ENCODE data around the gene CDH6.

The CDH6 gene

DNA sequence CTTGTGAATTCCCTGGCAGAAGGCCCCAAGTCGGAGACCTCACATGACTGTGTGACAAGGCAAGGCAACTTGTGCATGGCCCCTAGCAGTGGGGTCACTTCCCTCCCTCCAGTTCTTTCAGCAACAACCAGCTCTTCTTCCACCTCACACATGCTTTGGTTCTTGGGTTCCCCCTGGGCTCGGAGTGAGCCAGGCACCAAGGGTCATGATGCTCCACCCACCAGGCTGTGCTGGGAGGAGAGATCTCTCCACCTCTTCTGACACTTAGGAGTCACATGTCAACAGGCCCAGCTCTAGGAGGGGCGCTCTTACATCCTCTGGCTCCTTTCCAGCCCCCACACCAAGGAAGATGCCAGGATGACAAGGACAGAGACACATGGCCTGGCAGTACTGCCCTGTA is 56.7 kb downstream of the CDH6 start:
- no peak for DNase-seq (ENCODE audit: low read depth, low spot score)

DNA sequence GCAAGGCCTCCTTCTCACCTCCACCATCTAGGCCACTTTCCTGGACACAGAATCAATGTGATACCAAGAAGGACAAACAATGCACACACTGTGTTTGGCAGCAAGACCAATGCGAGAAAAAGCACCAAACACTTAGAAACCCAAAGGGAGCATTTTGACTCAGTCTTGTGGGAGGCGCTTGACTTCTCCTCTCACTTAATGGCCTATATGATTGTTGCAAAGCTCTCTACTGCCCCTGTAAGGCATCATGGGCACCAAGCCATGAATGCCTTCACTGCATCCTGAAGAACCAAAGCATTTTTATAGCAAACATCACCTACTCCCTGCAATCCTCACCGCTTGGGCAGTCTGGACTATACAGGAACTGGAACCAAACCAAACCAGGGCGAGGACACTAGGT is 57.5 kb downstream of the CDH6 start:
- DNase-seq (ENCODE audit: low read depth, low spot score), result no peak

DNA sequence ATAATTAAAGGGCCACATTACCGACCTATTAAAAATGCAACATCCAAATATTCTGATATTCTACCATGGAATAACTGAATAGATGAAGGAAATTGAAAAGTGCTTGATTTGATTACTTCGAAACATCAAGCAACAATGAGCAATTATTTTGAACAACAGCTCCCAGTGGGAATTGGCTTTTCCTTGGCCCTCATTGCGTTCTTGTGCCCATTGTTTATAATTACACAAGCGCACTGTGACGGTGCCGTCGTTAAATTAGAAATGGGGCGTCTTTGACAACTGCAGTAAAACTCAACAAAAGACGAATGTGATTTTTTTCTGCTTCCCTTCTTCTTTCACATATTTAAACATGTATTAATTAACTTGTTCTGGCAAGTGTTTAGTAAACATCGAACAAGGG is 61.6 kb downstream of the CDH6 start:
- no peak for DNase-seq (ENCODE audit: low read depth, low spot score)

DNA sequence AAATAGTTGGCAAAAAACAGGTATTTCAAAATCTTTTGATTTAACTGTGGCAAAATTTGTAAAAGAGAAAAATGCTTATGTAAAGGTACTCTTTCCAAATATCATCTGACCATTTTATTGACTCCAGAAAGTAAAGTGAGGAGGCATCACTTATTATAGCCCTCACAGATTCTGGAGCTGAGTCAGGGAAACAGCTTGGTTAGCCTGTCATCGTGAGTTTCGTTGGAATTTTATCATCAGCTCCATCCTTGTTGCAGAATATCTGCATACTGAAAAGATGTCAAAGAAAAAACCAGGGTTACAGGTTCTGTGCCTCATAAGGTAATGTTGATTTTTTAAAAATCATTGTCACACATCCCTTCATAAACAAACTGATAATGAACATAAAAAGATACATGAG is 74.8 kb downstream of the CDH6 start:
- no peak for DNase-seq (ENCODE audit: low read depth, low spot score)

DNA sequence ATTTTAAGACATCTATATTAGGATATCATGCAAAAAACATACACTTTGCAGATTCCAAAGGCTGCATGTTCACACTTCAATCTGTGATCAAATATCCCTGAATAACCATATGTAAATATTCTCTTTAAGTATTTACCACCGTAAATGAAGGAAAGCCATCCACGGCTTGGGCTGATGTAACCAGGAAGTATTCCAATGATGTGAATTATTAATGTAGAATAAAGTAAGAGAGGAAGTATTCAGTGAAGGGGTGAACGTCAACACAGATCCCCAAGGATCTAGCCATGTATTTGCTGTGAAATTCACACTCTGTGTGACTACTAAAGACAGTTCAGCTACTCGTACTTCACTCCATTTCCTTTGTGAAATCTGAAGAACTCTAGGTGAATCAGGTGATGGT is 75.2 kb downstream of the CDH6 start:
- DNase-seq (ENCODE audit: low read depth, low spot score), result no peak

DNA sequence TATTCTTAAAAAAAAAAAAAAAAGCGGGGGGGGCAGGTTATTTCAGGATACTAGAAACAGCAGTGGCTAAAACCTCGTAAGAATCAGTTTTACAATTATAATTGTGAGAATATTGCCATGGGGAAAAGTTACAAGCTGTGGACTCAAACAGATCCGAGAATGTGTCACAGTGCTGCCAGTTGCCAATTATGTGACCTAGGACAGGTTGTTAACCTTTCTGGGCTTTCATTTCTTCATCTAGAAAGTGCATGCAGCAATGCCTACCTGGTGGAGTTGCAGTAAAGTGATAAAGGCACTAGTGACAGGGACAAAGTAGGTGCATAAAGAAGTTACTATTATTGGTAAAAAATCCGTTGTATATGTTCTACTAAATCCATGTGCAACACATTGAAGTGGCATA is 75.8 kb downstream of the CDH6 start:
- DNase-seq (ENCODE audit: low read depth, low spot score), result no peak

DNA sequence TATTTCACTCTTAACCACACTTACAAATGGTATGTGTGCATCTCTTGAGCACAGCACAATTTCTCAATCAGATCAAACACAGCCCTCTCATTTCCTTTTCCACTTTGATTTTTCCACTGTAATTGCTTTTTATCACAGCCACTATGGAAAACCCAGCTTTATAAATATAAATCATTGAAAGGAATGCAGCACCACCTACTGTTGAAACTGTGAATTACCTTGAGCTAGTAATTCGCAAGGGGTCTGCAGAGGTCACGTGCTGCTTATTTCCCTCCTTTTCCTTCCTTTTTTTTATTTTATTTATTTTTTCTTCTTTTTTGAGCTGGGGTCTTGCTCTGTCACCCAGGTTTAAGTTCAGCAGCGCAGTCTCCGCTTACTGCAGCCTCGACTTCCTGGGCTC is 76.9 kb downstream of the CDH6 start:
- no peak for DNase-seq (ENCODE audit: low read depth, low spot score)

DNA sequence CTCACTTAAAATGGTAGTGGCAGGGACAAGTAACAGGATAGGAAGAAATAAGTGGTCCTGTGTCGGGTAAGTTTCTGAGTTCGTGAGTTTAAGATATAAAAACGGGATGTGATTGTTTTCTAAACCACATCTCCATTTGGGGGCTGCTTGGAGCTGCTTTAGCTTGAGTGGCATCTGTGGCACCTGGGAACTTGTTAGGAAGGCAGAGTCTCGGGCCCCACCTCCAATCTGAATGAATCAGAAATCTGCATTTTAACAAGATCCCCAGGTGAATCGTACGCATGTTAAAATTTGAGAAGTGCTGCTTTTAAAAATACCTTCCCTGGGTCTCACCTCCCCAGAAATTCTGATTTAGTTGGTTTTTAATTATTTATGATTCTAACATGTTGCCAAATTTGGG is 78.1 kb downstream of the CDH6 start:
- DNase-seq (ENCODE audit: low read depth, low spot score), result no peak

DNA sequence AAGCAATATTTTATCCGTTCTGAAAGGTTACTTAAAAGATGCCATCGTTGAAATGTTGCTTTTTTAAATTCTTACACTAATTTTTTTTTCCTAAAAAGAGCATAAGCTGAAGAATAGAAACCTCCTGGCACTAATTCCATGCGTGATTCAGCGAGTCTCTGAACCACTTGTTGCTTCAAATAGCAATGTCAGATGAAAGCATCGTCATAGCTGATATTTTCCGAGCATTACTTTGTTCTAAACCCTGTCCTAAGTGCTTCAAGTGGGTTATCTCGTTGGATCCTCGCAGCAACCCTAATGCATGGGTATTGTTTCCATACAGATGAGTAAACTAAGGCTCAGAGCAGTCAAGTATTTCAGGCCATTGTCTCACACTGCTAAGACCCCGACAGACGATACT is 79.7 kb downstream of the CDH6 start:
- no peak for DNase-seq (ENCODE audit: low read depth, low spot score)

DNA sequence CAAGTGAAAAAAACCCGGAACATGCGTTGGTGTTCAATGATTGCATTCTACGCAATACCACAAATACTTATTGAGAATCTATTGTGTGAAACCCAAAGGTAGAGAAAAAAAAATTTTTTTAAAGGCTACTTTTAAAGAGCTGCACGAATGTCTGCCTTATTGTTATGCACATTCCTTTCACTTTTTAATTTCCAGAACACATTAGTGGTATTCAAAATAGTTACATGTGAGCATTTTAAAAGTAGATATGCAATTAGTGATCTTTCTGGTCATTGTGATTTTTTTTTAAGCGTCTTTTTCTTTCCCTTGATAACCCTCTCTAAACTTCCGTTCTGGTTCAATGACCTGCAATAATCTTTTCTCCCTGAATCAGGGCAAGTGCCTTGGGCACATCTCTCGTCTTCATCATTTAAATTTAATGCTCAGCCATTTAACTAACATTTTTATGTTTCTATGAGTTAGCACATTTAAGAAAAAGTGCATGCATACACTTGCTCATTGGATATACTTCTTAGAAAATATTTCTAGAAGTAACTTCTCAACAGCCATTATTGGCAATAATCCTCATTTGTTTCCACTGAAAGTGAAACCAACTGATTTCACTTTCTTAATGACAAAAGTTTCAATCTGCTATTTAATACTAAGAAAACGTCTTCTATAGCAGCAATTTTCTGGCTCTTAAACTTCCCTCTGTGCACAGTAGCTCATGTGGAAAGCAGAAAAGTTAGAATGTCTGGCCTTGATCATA is 80.3 kb downstream of the CDH6 start:
- no peak for DNase-seq (ENCODE audit: low read depth, low spot score)

DNA sequence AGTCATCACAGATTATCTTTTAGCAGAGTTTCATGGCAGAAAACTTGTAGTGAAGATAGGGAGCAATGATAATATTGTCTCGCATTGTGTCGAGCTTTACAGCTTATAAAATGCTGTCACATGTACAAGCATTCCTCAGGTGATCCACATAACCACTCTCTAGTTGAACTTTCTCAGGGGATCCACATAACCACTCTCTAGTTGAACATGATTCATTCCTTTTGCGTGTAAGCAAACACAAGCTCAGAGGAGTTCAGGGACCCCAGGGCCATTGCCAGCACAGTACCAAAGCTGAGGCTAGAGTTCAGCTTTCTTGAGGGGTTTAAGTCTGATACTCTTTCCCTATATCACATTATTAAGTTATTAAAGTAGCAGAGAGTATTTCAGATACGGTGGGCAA is 86.7 kb downstream of the CDH6 start:
- no peak for DNase-seq (ENCODE audit: low read depth, low spot score)

DNA sequence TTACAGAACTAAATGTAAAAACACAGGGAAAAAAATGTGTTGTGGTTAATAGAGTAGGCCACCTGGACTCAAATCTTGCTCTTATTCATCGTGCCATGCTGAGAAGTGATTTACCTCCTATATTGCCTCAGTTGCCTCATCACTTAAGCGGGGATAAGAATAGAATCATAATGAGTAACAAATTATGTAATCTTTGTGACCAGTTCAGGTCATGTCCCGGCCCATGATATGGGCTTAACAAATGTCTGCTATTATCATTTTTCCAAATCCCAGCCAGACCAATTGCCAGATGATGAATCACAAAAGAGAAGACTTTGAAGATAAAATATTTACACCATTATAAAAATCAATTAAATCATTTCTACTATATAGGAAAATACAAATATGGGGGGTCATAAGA is 89.8 kb downstream of the CDH6 start:
- DNase-seq (ENCODE audit: low read depth, low spot score), result no peak

DNA sequence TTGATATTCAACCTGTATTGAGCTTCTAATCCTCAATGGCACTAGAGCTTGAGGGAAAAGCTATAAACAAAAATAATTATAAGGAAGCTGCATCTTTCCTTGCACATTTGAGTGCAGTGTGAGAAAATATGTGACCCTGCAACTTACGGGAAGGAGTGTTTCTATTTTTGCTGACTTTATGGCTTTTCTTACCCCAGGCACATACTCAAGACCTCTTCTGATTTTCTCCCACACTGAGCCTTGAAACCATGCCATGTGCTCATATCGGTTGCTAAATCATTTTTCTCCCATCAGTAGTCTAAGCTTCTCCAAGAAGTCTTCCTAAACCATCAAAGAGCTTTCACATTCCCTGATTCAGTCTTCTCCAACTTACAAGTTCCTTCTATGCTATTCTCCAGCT is 91.5 kb downstream of the CDH6 start:
- DNase-seq (ENCODE audit: low read depth, low spot score), result no peak

DNA sequence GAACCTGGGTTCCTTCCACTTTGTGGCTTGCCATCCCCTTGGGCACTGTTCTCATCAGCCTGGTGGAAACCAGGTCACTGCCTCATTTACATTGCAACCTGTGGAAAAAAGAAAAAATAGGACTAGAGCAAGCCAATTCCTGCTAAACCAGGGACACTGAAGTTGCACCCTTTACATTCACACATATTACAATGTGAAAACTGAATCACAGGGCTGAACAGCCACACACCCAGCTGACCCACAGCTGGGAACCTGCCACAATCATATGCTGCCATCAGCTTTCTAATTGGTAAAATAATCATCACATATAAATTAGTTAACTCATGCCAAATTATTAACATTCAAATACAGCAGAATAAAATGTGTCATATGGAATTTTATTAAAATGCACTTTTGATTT is 94.5 kb downstream of the CDH6 start:
- DNase-seq (ENCODE audit: low read depth, low spot score), result no peak

DNA sequence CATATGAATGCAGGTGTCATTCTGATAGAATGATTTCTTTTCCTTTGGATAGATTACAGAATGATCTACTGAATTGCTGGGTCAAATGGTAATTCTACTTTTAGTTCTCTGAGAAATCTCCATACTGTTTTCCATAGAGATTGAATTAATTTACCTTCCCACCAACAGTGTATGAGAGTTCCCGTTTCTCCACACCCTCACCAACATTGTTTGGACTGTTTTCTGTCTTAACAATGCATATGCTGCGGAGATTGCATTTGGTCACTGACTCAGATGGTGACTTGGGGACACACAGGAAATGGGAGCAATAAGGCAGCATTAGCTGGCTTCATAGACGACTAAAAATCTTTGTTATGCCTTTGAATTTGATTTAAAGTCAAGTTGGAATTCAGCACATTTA is 95.9 kb downstream of the CDH6 start:
- DNase-seq (ENCODE audit: low read depth, low spot score), result no peak

DNA sequence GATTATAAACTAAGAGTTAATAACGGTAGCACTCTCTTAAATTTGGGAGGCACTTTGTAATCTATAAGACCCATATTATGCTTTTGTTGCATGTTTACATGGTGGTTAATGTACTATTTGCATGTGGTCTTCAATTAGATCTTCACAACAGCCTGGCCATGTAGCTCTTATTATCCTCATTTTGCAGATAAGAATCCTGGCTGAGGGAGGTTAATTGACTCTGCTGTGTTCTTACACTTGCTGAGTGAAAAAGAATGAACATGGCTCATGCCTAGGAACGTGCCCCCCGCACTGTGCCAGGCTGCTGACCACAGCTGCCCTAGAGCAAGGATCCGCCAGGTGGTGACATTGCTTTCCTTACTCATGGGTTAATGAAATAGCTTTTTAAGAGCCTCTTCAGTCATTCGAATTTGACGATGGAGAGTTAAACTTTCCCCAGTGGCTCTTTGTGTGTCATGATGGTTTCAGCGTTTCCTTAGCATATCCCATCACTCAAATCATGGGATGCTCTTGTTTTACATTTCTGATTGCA is 97.9 kb downstream of the CDH6 start:
- DNase-seq (ENCODE audit: low read depth, low spot score), result no peak

DNA sequence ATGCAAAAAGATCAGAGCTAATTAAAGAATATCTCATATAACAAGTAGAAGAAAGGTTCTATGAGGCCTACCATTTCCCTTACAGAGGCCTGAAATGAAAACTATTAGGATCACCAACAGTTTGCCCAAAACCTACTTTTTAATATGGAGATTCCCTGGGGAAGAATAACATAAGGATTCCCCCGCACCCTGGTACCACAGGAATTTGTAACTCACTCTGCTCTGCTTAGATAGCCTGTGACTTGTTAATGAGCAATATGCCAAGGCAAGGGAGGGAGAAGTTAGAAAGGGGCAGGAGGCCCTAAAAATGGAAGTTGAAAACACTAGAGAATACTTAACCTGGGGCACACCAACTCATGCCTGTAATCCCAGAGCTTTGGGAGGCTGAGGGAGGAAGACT is 107.0 kb downstream of the CDH6 start:
- no peak for DNase-seq (ENCODE audit: low read depth, low spot score)

DNA sequence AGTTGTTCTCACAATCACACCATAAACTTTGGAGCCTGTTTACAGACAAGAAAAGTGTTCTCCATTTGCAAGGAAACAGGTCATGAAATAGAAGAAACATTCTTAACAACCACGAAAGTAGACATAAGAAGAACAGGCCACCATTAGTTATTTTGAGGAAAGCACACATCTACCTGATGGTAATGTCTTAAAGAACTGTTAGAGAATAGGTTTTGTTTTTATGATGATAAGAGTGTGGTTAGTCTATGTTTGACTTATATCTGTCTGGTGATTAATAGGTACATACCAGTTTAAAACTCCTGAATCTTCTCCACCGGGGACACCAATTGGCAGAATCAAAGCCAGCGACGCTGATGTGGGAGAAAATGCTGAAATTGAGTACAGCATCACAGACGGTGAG is 108.3 kb downstream of the CDH6 start:
- DNase-seq (ENCODE audit: low read depth, low spot score), result no peak

DNA sequence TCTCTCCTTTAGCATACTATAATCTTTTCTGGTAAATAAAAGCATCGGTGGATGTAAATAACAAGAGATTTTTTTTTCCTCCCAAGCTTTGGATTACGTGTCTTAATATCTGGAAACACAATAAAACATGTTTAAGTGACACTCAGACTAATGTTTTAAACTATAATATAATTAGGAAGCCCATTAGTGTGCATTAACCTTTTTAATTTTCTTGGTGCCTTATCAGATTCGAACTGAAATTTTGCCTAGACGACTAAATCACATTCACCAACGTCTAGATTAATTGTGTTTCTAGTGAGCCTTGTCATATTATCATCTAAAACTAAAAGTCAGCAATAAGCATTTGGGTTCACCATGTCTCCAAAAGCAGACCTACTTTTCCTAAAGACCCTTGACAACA is 110.2 kb downstream of the CDH6 start:
- DNase-seq (ENCODE audit: low read depth, low spot score), result no peak

DNA sequence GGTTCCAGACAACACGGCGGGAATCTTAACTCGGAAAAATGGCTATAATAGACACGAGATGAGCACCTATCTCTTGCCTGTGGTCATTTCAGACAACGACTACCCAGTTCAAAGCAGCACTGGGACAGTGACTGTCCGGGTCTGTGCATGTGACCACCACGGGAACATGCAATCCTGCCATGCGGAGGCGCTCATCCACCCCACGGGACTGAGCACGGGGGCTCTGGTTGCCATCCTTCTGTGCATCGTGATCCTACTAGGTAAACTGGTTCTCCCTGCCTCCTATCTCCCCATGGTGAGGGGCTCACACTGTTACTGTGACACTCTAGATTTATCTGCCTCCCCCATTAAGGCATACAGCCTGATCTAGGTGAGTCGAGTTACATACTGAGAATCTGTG is 124.2 kb downstream of the CDH6 start:
- no peak for DNase-seq (ENCODE audit: low read depth, low spot score)

DNA sequence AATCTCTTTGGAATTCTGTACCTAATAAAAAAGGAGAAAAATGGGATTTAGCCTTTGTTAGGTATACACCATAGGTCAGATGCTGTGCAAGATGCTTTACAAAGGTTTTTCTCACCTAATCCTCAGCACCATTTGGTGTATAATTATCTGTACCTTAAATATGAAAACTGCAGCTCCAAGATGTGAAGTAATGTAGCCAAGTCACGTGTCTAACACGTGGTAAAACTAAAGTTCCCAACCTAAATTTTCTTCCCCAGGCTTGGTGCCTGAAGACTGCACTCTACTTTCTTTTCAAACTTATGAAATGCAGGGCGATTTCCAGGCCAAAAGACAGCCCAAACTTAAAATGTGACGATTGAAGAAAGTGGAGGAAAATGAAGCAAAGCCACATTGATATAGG is 125.8 kb downstream of the CDH6 start:
- DNase-seq (ENCODE audit: low read depth, low spot score), result no peak

DNA sequence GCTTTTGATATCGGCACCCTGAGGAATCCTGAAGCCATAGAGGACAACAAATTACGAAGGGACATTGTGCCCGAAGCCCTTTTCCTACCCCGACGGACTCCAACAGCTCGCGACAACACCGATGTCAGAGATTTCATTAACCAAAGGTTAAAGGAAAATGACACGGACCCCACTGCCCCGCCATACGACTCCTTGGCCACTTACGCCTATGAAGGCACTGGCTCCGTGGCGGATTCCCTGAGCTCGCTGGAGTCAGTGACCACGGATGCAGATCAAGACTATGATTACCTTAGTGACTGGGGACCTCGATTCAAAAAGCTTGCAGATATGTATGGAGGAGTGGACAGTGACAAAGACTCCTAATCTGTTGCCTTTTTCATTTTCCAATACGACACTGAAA is 129.5 kb downstream of the CDH6 start:
- DNase-seq (ENCODE audit: low read depth, low spot score), result no peak

DNA sequence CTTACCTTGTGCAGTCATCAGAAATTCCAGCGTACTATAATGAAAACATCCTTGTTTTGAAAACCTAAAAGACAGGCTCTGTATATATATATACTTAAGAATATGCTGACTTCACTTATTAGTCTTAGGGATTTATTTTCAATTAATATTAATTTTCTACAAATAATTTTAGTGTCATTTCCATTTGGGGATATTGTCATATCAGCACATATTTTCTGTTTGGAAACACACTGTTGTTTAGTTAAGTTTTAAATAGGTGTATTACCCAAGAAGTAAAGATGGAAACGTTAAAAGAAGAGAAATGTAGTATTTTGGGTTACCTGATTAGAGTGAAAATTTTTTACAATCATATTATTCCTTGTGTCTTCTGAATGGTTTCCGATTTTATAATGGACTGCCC is 131.4 kb downstream of the CDH6 start:
- DNase-seq (ENCODE audit: low read depth, low spot score), result no peak
